Measurements from ENCODE around the gene CAD. TPM values are rescaled to one million over a fixed set of nuclear protein-coding genes. Genes with fewer than 3 reads are reported as not detected.

The CAD gene
- total and polyA plus RNA-seq, 2 of the 4 experiments (the other 2 are of a cell fraction) = 12.9 to 38.7 TPM

DNA sequence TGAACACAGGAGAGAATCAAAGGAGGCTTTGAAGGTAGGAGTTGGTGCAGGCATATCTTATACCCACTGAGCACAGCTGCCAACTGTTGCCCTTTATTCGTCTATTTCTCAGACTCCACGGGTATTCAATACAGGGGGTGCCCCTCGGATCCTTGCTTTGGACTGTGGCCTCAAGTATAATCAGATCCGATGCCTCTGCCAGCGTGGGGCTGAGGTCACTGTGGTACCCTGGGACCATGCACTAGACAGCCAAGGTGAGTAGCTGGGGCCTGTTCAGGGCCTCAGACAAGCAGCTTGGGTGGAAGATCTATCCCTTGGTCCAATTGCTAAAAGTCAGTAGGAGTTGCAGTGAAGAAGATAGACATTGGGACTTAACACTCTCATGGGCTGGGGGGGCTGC, 5.2 kb downstream of the CAD start:
- Histone ChIP-seq H4K5ac (ENCODE audit: low read depth, low read length) (no peak overlapping the region), H3K9ac (ENCODE audit: low read depth, low read length) (no peak overlapping the region), H2BK20ac (ENCODE audit: low read depth, low read length) (no peak overlapping the region), H3K4me2 (ENCODE audit: low read depth, low read length) (no peak overlapping the region), H2BK5ac (ENCODE audit: low read depth, low read length, poor library complexity, severe bottlenecking) (no peak overlapping the region), H3K4ac (ENCODE audit: low read depth, low read length) (no peak overlapping the region), H3K23ac (ENCODE audit: low read depth, low read length) (no peak overlapping the region), H4K8ac (ENCODE audit: low read depth in 2 of 2, low read length in 2 of 2) (no peak overlapping the region), H3K27ac (ENCODE audit: insufficient read depth, low read length) (no peak overlapping the region), H3K27me3 (ENCODE audit: control insufficient read depth, insufficient read depth, low read length) (no peaks in the 10 kb centered on the region), H4K91ac (ENCODE audit: insufficient read depth, low read depth, low read length) (no peak overlapping the region), H3K14ac (replicated peaks; ENCODE audit: low read depth, low read length) (no peak overlapping the region), H3K56ac (ENCODE audit: extremely low read depth, insufficient read depth, low read length) (no peak overlapping the region), H2BK15ac (ENCODE audit: low read depth, low read length) (no peak overlapping the region), H2BK120ac (ENCODE audit: low read depth, low read length) (no peak overlapping the region), H2AK5ac (ENCODE audit: low read depth, low read length) (no peak overlapping the region), H3K36me3 (ENCODE audit: control insufficient read depth, insufficient read depth, low read length) (peaks cover 51% of the 10 kb centered on the region), H3K4me1 (ENCODE audit: control insufficient read depth, insufficient read depth, low read length) (peaks cover 2% of the 10 kb centered on the region; the same call in 1 of the 2 replicates), H2AK9ac (replicated peaks; ENCODE audit: low read depth, low read length, poor library complexity) (no peak overlapping the region), H2AFZ (replicated peaks; ENCODE audit: low read length, poor library complexity) (no peak overlapping the region), H3K9me3 (ENCODE audit: control insufficient read depth, insufficient read depth, low read length) (no peaks in the 10 kb centered on the region), H3K4me3 (ENCODE audit: insufficient read depth, low read depth, low read length) (no peak overlapping the region), H3K18ac (ENCODE audit: low read depth, low read length) (no peak overlapping the region), H3K79me1 (ENCODE audit: low read depth in 1 of 2, low read length in 2 of 2) (peaks cover 17 to 31% of the 10 kb centered on the region in 2 experiments), H4K20me1 (ENCODE audit: insufficient read depth, low read length) (no peaks in the 10 kb centered on the region), H3K9me1 (ENCODE audit: insufficient read depth, low read length) (no peaks in the 10 kb centered on the region; the same call in 1 of the 2 replicates)
- no peak for ATAC-seq (ENCODE audit: low read depth)
- CTCF ChIA-PET = no interaction called here
- in situ Hi-C loops (cut with MboI; ENCODE audit: low sequenced_read_pairs) = no loop called here
- intact Hi-C loops (cut with micrococcal nuclease) = no loop called here
- no TSS peak for BruUV-seq (replicated peaks)
- DNase-seq = no peak
- TF ChIP-seq ELK1 (IDR thresholded peaks at IDR 0.05; ENCODE audit: borderline replicate concordance, low read depth, low read length) (no peak), FOS (IDR thresholded peaks at IDR 0.05; ENCODE audit: low read depth, low read length) (no peak), CTCF (conservative IDR thresholded peaks at IDR 0.05; ENCODE audit: low read depth, low read length) (no peak), BHLHE40 (IDR thresholded peaks at IDR 0.05; ENCODE audit: low read depth, low read length) (no peak), NFE2L2 (IDR thresholded peaks at IDR 0.05; ENCODE audit: low read depth, low read length) (no peak), CEBPB (IDR thresholded peaks at IDR 0.05; ENCODE audit: low read depth, low read length) (no peak), RFX5 (IDR thresholded peaks at IDR 0.05; ENCODE audit: low read depth, low read length) (no peak), RCOR1 (IDR thresholded peaks at IDR 0.05; ENCODE audit: insufficient replicate concordance, low read length) (no peak), MXI1 (IDR thresholded peaks at IDR 0.05; ENCODE audit: borderline replicate concordance, low read depth, low read length) (no peak), CHD1 (IDR thresholded peaks at IDR 0.05; ENCODE audit: low read depth, low read length) (no peak), MAZ (IDR thresholded peaks at IDR 0.05; ENCODE audit: borderline replicate concordance, low read depth, low read length) (no peak), RAD21 (IDR thresholded peaks at IDR 0.05; ENCODE audit: low read length) (no peak), MAFK (IDR thresholded peaks at IDR 0.05; ENCODE audit: low read depth, low read length) (no peak), USF2 (IDR thresholded peaks at IDR 0.05; ENCODE audit: low read depth, low read length) (no peak), POLR2A (IDR thresholded peaks at IDR 0.05; ENCODE audit: low read depth, low read length) (no peak), SMC3 (IDR thresholded peaks at IDR 0.05; ENCODE audit: low read depth, low read length) (no peak)
- dilution Hi-C loops (cut with HindIII; ENCODE audit: low sequenced_read_pairs, unreplicated experiment) = no loop called here
- 100% methylated on average over 3 of the region's 5 CpGs; no CpG with 5 or more reads in 1 of the 2 experiments for WGBS, 2 experiments (ENCODE audit: extremely low coverage in 2 of 2, insufficient read length in 1 of 2)
- POLR2A ChIA-PET (ENCODE audit: unreplicated experiment) = no interaction called here

Measured in IMR-90 (cell line).